Stomach (tissue), 4 donors: Measurements from ENCODE around the gene SRP54.

ENCODE experiments used
- CTCF ChIP-seq, 7 experiments: fragments of 450-650 bp in 4 of 7; fragments of 200-600 bp in 3 of 7; sonication (generic) in 3 of 7; IDR thresholded peaks; one replicate each; pipeline ENCODE4 v1.5.1; 2016 to 2019; ENCODE audit warnings: antibody characterized with exemption in 7 of 7, control low read depth in 2 of 7, mild to moderate bottlenecking in 1 of 7
- POLR2A ChIP-seq, 4 donors: fragments of 450-650 bp; IDR thresholded peaks; one replicate each; pipeline ENCODE4 v1.6.1; 2016; ENCODE audit warnings: antibody characterized with exemption in 4 of 4, control low read depth in 2 of 4, mild to moderate bottlenecking in 1 of 4, moderate library complexity in 1 of 4

GRCh38 chr14:35047976-35048513 is 65.3 kb downstream of the SRP54 start:
- no peak for TF ChIP-seq CTCF (IDR thresholded peaks at IDR 0.05)
- TF ChIP-seq POLR2A (IDR thresholded peaks at IDR 0.05): no peak
